NCI-H524 treated with DMSO at 0.1 percent for 48 hours (cell line): Measurements from ENCODE around the gene CCDC183.
"Not testable (repeated sequence)": the region's sequence is repeated elsewhere in the genome, so short reads cannot be mapped to it uniquely, and the experiment has no call there.

Experiments used
- DNase-seq: peaks from one replicate; lab custom pipeline; 2025; lab: John Stamatoyannopoulos, UW

Gene CCDC183

GRCh38 chr9:136760834-136761544 is 35.1 kb upstream of the CCDC183 start:
- DNase-seq: not testable (repeated sequence)

GRCh38 chr9:136761545-136761981 is 34.6 kb upstream of the CCDC183 start:
- DNase-seq: no peak

GRCh38 chr9:136762221-136762691 is 33.9 kb upstream of the CCDC183 start:
- no peak for DNase-seq

- no peak for DNase-seq
Measured at GRCh38 chr9:136762915-136763648, 33.1 kb upstream of the CCDC183 start.

- DNase-seq: no peak
Measured at GRCh38 chr9:136763649-136764035, 32.5 kb upstream of the CCDC183 start.

GRCh38 chr9:136764301-136764891 is 31.7 kb upstream of the CCDC183 start, which contains the start of gene LCN15:
LCN15 (minus strand) TSS chr9:136764518; CDS start chr9:136764488, 30 bp downstream.
- no peak for DNase-seq

- DNase-seq: no peak
Measured at GRCh38 chr9:136765041-136765440, 31.1 kb upstream of the CCDC183 start.

GRCh38 chr9:136765745-136766409 is 30.3 kb upstream of the CCDC183 start:
- DNase-seq: not testable (repeated sequence)

GRCh38 chr9:136766410-136767120 is 29.6 kb upstream of the CCDC183 start:
- peak; percentile 9 for DNase-seq

GRCh38 chr9:136769710-136770191 is 26.4 kb upstream of the CCDC183 start:
- no peak for DNase-seq

GRCh38 chr9:136771907-136772415 is 24.2 kb upstream of the CCDC183 start:
- DNase-seq: no peak

GRCh38 chr9:136773386-136774044 is 22.6 kb upstream of the CCDC183 start:
- no peak for DNase-seq

GRCh38 chr9:136774416-136775045 is 21.6 kb upstream of the CCDC183 start:
- DNase-seq: no peak

GRCh38 chr9:136775191-136775590 is 20.9 kb upstream of the CCDC183 start:
- no peak for DNase-seq

- no peak for DNase-seq
Measured at GRCh38 chr9:136776947-136777346, 19.2 kb upstream of the CCDC183 start.

- DNase-seq: no peak
Measured at GRCh38 chr9:136777359-136777758, 18.8 kb upstream of the CCDC183 start.

- DNase-seq: no peak
Measured at GRCh38 chr9:136779808-136780207, 16.3 kb upstream of the CCDC183 start.

- DNase-seq: no peak
Measured at GRCh38 chr9:136782452-136782851, 13.7 kb upstream of the CCDC183 start.

- DNase-seq: no peak
Measured at GRCh38 chr9:136784249-136784996, 11.7 kb upstream of the CCDC183 start.

GRCh38 chr9:136784997-136785361 is 11.2 kb upstream of the CCDC183 start:
- DNase-seq: no peak
